AG04449 (cell line): Measurements from ENCODE around the gene TMEM217.
"Not testable (repeated sequence)": the region's sequence is repeated elsewhere in the genome, so short reads cannot be mapped to it uniquely, and the experiment has no call there.

Experiments
- CTCF ChIA-PET: fragments of 350-600 bp; formaldehyde crosslinking; extraction: SDS; loops from one replicate; lab custom pipeline; 2021; ENCODE audit warnings: antibody characterized with exemption; lab: Yijun Ruan, JAX
- POLR2A ChIA-PET: fragments of 400-600, 350-600 bp; formaldehyde crosslinking; extraction: SDS; loops from one replicate; lab custom pipeline; 2020; ENCODE audit warnings: antibody characterized with exemption, inconsistent platforms; lab: Yijun Ruan, JAX
- DNase-seq: peaks from one replicate; pipeline ENCODE4 v3.0.0-alpha.2; 2010; ENCODE audit warnings: low read depth, low spot score
- H3K4me3 ChIP-seq: 2 replicates; pipeline ENCODE4 v1.5.1; 2011; ENCODE audit warnings: low read depth, mild to moderate bottlenecking, control low read depth, low read length
- TF ChIP-seq, protein P1 (sequence below): IDR thresholded peaks from one replicate; pipeline ENCODE4 v1.5.1; 2011; ENCODE audit warnings: mild to moderate bottlenecking, moderate library complexity, low read length, control low read depth, inconsistent platforms; ENCODE audit not compliant: insufficient read depth; ENCODE audit errors: missing control alignments

Gene TMEM217

DNA sequence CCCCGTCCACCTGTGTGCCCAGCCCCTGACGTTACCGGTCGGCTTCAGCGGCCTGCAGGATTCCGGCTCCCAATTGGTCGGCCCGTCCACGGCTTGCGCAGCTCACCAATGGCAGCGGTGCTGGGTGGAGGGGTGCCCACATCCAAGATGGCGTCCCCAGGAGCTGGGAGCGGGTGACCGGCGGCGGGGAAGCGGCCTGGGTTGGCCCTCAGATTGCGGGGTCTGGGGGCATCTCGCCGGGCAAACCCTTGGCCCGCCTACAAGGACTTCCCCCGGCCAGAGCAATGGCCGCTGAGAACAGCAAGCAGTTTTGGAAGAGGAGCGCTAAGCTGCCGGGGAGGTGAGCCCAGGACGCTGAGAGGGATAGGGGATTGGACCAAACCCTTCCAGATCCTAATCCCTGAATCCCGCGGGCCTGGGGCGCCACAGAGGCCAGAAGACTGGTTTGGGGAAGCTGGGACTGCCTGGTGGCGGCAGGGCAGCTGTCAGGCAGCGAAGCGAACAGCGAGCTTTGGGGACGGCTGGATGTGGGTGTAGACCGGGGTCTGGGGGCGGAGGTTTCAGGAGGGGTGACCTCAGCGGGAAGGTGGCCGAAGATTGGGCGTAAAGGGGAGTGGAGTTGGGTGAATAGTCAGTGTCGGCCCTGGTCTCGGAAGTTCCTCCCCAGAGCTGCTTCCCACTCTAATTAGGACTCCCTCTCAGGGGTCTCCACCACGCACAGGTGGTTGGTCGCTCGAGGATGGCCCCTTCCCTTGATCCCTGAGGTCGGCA, at the start of gene TMEM217, which contains the start of gene TBC1D22B:
TSS of gene TMEM217 (minus strand) at position 511 of the 771 bp plus-strand sequence. CDS start 39,114 bp downstream, outside the sequence.
TSS of gene TBC1D22B (plus strand) at position 139 of the 771 bp plus-strand sequence. CDS start at position 285, 146 bp downstream.
- POLR2A ChIA-PET, result interaction anchor here (1.4 to 2.1 kb wide), 2 partner anchors 12 to 15 kb away, joined by 7 to 11 read pairs; no protein-coding TSS in a partner anchor
- peak within 1 kb of the TSS; percentile 93 for H3K4me3 ChIP-seq
- peak; percentile 59 for DNase-seq
- TF ChIP-seq, protein P1, sequence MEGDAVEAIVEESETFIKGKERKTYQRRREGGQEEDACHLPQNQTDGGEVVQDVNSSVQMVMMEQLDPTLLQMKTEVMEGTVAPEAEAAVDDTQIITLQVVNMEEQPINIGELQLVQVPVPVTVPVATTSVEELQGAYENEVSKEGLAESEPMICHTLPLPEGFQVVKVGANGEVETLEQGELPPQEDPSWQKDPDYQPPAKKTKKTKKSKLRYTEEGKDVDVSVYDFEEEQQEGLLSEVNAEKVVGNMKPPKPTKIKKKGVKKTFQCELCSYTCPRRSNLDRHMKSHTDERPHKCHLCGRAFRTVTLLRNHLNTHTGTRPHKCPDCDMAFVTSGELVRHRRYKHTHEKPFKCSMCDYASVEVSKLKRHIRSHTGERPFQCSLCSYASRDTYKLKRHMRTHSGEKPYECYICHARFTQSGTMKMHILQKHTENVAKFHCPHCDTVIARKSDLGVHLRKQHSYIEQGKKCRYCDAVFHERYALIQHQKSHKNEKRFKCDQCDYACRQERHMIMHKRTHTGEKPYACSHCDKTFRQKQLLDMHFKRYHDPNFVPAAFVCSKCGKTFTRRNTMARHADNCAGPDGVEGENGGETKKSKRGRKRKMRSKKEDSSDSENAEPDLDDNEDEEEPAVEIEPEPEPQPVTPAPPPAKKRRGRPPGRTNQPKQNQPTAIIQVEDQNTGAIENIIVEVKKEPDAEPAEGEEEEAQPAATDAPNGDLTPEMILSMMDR, result no peak
- CTCF ChIA-PET, result interaction anchor here (0.7 to 1.8 kb wide), 2 partner anchors 47 to 68 kb away, joined by 3 to 7 read pairs; no protein-coding TSS in a partner anchor

DNA sequence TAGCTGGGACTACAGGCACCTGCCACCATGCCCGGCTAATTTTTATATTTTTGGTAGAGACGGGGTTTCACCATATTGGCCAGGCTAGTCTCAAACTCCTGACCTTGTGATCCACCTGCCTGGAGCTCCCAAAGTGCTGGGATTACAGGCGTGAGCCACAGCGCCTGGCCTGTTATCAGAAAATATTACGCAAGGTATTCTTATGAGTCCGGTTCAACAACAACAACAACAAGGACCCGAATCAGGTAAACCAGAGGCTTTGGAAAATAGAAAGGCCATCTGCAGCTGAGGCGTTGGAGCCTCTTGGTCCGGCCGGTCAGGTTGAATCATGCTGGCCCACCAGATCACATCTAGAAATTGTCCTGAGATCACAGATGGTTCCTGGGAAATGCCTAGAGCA, 49.5 kb upstream of the TMEM217 start:
- DNase-seq, H3K4me3 ChIP-seq, POLR2A ChIA-PET: not testable (repeated sequence)
- CTCF ChIA-PET, result interaction anchor here (1.3 to 12.7 kb wide), 4 partner anchors 7 to 18 kb away, joined by 4 to 124 read pairs (median 70); no protein-coding TSS in a partner anchor

DNA sequence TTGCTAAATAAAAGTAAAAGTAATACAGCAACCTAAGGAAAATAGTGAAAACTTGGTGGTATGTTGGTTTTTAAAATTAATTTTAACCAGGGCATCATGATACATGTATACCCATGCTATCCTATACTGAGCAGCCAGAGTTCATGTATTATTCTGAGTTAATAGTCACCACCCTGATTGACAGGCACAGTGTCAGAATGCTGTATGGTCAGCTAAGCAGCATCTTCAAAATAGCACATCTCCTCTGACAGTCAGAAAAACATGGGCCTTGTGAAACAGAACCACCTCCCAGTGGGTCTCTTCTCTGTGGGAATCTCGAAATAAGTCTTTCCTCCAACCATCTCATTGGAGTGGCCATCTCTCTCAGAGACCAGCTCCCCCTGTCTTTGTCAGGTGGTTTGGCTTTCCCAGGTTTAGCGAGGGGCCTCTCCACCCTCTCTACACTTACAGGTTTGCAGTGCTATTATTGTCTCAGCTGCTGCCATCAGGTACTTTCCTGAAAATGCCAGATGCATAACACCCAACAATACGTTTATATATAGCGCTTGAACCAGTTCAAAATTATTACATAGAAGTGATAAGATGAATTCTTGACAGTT, 48.8 kb upstream of the TMEM217 start:
- TF ChIP-seq, protein P1, result no peak

DNA sequence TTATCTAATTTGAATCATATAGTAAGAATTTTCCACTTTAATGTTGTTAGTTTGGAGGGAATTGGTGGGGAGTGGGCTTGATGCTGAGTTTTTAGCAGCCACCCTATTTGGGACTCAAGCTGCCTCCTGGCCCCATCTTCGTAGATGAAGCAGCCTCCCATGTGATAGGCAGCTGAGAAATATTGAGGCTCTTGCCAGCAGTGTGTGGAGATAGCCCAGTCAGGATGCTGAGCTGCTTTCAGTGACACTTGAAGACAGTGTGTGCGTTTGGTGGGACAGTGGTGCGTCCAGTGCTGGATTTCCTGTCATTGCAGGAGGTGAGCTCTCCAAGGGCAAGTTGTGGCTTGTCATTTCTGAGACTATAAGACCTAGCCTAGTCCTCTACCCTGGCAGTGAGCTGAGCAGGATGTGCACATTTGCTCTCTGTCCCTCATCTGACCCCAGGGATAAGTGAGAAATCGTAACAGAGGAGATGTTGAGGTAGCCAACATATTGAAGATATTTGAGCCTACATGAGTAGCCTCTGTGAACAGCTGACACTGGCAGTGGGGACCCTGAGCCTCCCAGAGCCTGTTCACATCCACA, 48.0 kb upstream of the TMEM217 start:
- TF ChIP-seq, protein P1, result no peak
- ChIA-PET CTCF (interaction anchor here (0.9 to 12.7 kb wide), 5 partner anchors 9 to 288 kb away, joined by 3 to 124 read pairs (median 68); no protein-coding TSS in a partner anchor), POLR2A (no interaction called here)
- no peak for DNase-seq
- H3K4me3 ChIP-seq, result no peak overlapping the region

More for the DNA sequence above, 48.8 kb upstream of the TMEM217 start:
- CTCF ChIA-PET, result interaction anchor here (0.9 to 12.7 kb wide), 6 partner anchors 8 to 289 kb away, joined by 3 to 124 read pairs (median 36); no protein-coding TSS in a partner anchor
- DNase-seq, result no peak
- POLR2A ChIA-PET, result no interaction called here
- H3K4me3 ChIP-seq, result no peak overlapping the region

DNA sequence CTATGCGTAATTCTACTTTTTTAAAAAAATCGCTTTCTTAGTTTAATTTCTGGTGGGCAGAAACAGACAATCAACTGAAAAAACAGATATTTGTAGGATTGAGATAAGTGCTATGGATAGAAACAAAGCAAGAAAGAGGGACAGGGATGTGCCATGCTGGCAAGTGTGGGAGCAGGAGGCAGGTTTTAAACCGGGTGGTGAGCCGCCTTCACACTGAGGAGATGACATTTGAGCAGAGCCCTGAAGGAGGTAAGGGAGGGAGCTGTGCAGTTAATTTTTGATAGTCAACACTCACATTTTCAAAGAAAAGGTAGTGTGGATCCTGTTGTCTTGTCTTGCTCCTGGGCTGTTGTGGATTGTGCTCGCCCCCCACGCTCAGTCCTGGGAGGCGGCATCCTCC, 46.8 kb upstream of the TMEM217 start:
- H3K4me3 ChIP-seq, result no peak overlapping the region
- ChIA-PET CTCF (interaction anchor here (0.9 to 6.9 kb wide), 5 partner anchors 9 to 69 kb away, joined by 4 to 73 read pairs (median 5); no protein-coding TSS in a partner anchor), POLR2A (no interaction called here)
- TF ChIP-seq, protein P1, result no peak
- DNase-seq, result no peak

DNA sequence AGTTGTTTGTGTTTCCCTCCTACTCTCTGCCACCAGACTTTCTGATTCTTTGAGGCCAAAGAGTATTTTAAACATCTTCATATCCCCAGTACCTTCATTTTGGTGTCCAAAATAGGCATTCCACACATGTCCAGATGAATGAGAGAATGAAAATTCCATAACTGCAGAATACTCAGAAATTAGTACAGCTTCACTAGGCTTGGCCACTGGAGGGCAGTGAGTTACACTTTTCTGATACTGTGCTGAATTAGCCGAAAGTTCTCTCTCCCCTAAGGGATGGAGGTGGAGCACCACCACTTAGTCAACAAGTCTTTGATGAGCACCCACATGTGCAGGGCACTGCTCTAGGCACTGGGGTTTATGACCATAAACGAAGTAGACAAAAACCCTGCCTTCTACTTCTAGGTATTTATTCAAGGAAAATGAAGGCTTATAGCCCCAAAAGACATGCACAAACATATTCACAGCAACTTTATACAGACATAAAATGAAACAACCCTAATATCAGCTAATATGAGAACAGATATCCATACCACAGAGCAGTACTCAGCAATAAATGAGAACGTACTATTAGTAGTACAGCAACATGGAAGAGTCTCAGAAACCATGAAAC, 46.1 kb upstream of the TMEM217 start:
- DNase-seq, result no peak
- TF ChIP-seq, protein P1, result peak; percentile 74
- ChIA-PET CTCF (interaction anchor here (0.7 to 6.9 kb wide), 11 partner anchors 8 to 385 kb away, joined by 3 to 73 read pairs (median 4); no protein-coding TSS in a partner anchor), POLR2A (no interaction called here)
- no peak overlapping the region for H3K4me3 ChIP-seq
